Caco-2 (cell line): ENCODE results near the gene WIPF3. TPM values are rescaled to one million over a fixed set of nuclear protein-coding genes. Genes with fewer than 3 reads are reported as not detected.

ENCODE experiments used
- BruUV-seq: library from RNA; stranded (reverse); fragments of 400-500 nt; replicated peaks from 2 replicates; lab custom pipeline; 2021; lab: Mats Ljungman, UMichigan
- CTCF ChIA-PET: fragments of 300-600 bp; sonication (Branson Sonifier 250); formaldehyde crosslinking; loops from one replicate; lab custom pipeline; 2022; ENCODE audit warnings: antibody characterized with exemption; lab: Charles Lee
- POLR2A ChIA-PET: fragments of 300-600 bp; sonication (Branson Sonifier 250); formaldehyde crosslinking; loops from one replicate; lab custom pipeline; 2022; ENCODE audit warnings: antibody characterized with exemption; lab: Charles Lee
- DNase-seq, 2 experiments: peaks; one replicate each; pipeline versions ENCODE4 v3.0.0 to v3.0.0-alpha.2; 2020 to 2022
- H3K27me3 ChIP-seq: replicated peaks from 2 replicates; pipeline ENCODE4 v1.6.0; 2011; ENCODE audit warnings: low read length; ENCODE audit not compliant: control insufficient read depth, insufficient read depth
- H3K36me3 ChIP-seq: 2 replicates; pipeline ENCODE4 v1.5.1; 2011; ENCODE audit warnings: low read length; ENCODE audit not compliant: control insufficient read depth, insufficient read depth
- H3K4me1 ChIP-seq: fragments of 250-450 bp; sonication (Bioruptor Pico); 2 replicates; pipeline ENCODE4 v1.5.1; 2020; ENCODE audit warnings: mild to moderate bottlenecking
- H3K4me3 ChIP-seq: 2 replicates; pipeline ENCODE4 v1.5.1; 2011; ENCODE audit warnings: low read depth, mild to moderate bottlenecking, control low read depth, low read length
- H3K9me3 ChIP-seq: fragments of 250-450 bp; sonication (Bioruptor Pico); 2 replicates; pipeline ENCODE4 v1.5.1; 2020; ENCODE audit warnings: mild to moderate bottlenecking, moderate library complexity
- H3K27ac Mint-ChIP-seq: one replicate; pipeline ENCODE4 v1.8.0; 2022; ENCODE audit warnings: mixed read lengths; ENCODE audit not compliant: unreplicated experiment
- H3K27me3 Mint-ChIP-seq: one replicate; pipeline ENCODE4 v1.8.0; 2022; ENCODE audit warnings: mixed read lengths; ENCODE audit not compliant: insufficient read depth, unreplicated experiment
- H3K36me3 Mint-ChIP-seq: one replicate; pipeline ENCODE4 v1.8.0; 2022; ENCODE audit warnings: mild to moderate bottlenecking, mixed read lengths; ENCODE audit not compliant: insufficient read depth, unreplicated experiment
- H3K4me1 Mint-ChIP-seq: one replicate; pipeline ENCODE4 v1.8.0; 2022; ENCODE audit warnings: low read depth, mixed read lengths; ENCODE audit not compliant: unreplicated experiment
- H3K4me3 Mint-ChIP-seq: one replicate; pipeline ENCODE4 v1.8.0; 2022; ENCODE audit warnings: mild to moderate bottlenecking, moderate library complexity, mixed read lengths; ENCODE audit not compliant: unreplicated experiment
- H3K9me3 Mint-ChIP-seq: one replicate; pipeline ENCODE4 v1.8.0; 2022; ENCODE audit warnings: mixed read lengths; ENCODE audit not compliant: unreplicated experiment
- CTCF ChIP-seq, 2 experiments: fragments of 200-600 bp in 1 of 2; IDR thresholded peaks; 1 replicate in 1 of 2; 2 replicates in 1 of 2; pipeline versions ENCODE4 v1.5.1 to v1.8.0; 2011 to 2022; ENCODE audit warnings: antibody characterized with exemption in 1 of 2, control low read depth in 1 of 2, inconsistent platforms in 1 of 2, low read depth in 1 of 2, low read length in 1 of 2, mild to moderate bottlenecking in 1 of 2, moderate library complexity in 1 of 2; ENCODE audit not compliant: insufficient read depth in 1 of 2, severe bottlenecking in 1 of 2, unreplicated experiment in 1 of 2
- intact Hi-C: fragments of 100-400 bp; cut with micrococcal nuclease; formaldehyde crosslinking; loops from one replicate; pipeline ENCODE4 v1.10.0; 2022; ENCODE audit not compliant: unreplicated experiment
- total RNA-seq: library from RNA; stranded (reverse); gene quantifications from 2 replicates; pipeline ENCODE4 v1.2.3, GENCODE V29; 2022

Gene WIPF3
- total RNA-seq, 1 experiment from 2014 or later: 1.2 TPM

- H3K36me3 ChIP-seq: peaks cover 5% of the 10 kb centered on the region
- ChIA-PET POLR2A (no interaction called here), CTCF (no interaction called here)
- Mint-ChIP-seq H3K27ac (no peak overlapping the region), H3K4me3 (no peak overlapping the region), H3K36me3 (peaks cover 93% of the 10 kb centered on the region), H3K4me1 (no peaks in the 10 kb centered on the region), H3K9me3 (no peaks in the 10 kb centered on the region), H3K27me3 (no peaks in the 10 kb centered on the region)
- H3K4me3 ChIP-seq: no peak overlapping the region
- TF ChIP-seq CTCF (IDR thresholded peaks at IDR 0.05; ENCODE audit: insufficient read depth in 1 of 2, low read depth in 1 of 2, low read length in 1 of 2, severe bottlenecking in 1 of 2, unreplicated experiment in 1 of 2): no peak
- H3K4me1 ChIP-seq: no peaks in the 10 kb centered on the region
- BruUV-seq: no TSS peak
- H3K9me3 ChIP-seq: no peaks in the 10 kb centered on the region; the same call in 1 of the 2 replicates
- no peak for DNase-seq
- intact Hi-C loops: no loop called here
- H3K27me3 ChIP-seq: no peaks in the 10 kb centered on the region
These were observed 142.3 kb downstream of the WIPF3 start for GRCh38 chr7:29948587-29948986.

DNA sequence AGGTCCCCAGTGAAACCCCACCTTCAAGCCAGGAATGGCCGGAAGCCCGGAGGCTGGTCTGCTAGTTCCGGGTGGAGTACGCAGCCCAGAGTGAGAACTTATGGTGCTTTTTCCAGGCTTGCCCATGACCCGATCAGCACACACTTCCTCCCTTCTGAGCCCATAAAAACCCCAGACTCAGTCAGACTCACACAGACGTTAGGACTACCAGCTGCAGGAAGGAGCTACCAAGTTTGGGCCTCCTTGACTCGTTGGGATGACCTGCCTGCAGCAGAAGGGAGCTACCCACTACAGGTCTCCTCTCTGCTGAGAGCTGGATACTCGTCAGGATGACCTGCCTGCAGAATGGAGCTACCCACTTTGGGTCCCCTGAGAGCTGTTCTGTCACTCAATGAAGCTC lies 144.2 kb downstream of the WIPF3 start:
- Histone ChIP-seq H3K9me3 (no peaks in the 10 kb centered on the region; the same call in 1 of the 2 replicates), H3K27me3 (no peaks in the 10 kb centered on the region), H3K4me3 (no peak overlapping the region), H3K4me1 (no peaks in the 10 kb centered on the region), H3K36me3 (peaks cover 8% of the 10 kb centered on the region)
- peaks cover 94% of the 10 kb centered on the region for H3K36me3 Mint-ChIP-seq
- TF ChIP-seq CTCF (IDR thresholded peaks at IDR 0.05; ENCODE audit: insufficient read depth in 1 of 2, low read depth in 1 of 2, low read length in 1 of 2, severe bottlenecking in 1 of 2, unreplicated experiment in 1 of 2): no peak
- intact Hi-C loops: no loop called here
- POLR2A ChIA-PET: no interaction called here
- no peaks in the 10 kb centered on the region for H3K4me1 Mint-ChIP-seq
- H3K9me3 Mint-ChIP-seq: no peaks in the 10 kb centered on the region
- no peak for DNase-seq
- H3K4me3 Mint-ChIP-seq: no peak overlapping the region
- no TSS peak for BruUV-seq
- H3K27ac Mint-ChIP-seq: no peak overlapping the region
- CTCF ChIA-PET: no interaction called here
- H3K27me3 Mint-ChIP-seq: no peaks in the 10 kb centered on the region

- H3K27ac Mint-ChIP-seq: no peak overlapping the region
- Histone ChIP-seq H3K4me3 (no peak overlapping the region), H3K27me3 (no peaks in the 10 kb centered on the region), H3K9me3 (no peaks in the 10 kb centered on the region; the same call in 1 of the 2 replicates), H3K36me3 (peaks cover 8% of the 10 kb centered on the region), H3K4me1 (no peaks in the 10 kb centered on the region)
- no peak for TF ChIP-seq CTCF (IDR thresholded peaks at IDR 0.05; ENCODE audit: insufficient read depth in 1 of 2, low read depth in 1 of 2, low read length in 1 of 2, severe bottlenecking in 1 of 2, unreplicated experiment in 1 of 2)
- no peaks in the 10 kb centered on the region for H3K27me3 Mint-ChIP-seq
- H3K4me1 Mint-ChIP-seq: no peaks in the 10 kb centered on the region
- intact Hi-C loops: no loop called here
- H3K4me3 Mint-ChIP-seq: no peak overlapping the region
- no TSS peak for BruUV-seq
- no peak for DNase-seq
- ChIA-PET CTCF (no interaction called here), POLR2A (no interaction called here)
- no peaks in the 10 kb centered on the region for H3K9me3 Mint-ChIP-seq
- H3K36me3 Mint-ChIP-seq: peaks cover 95% of the 10 kb centered on the region
These were observed 144.9 kb downstream of the WIPF3 start for GRCh38 chr7:29951206-29951605.
